ENCODE data around the gene CELSR3.
A peak's percentile ranks its signal among the peaks of the same experiment; 100 is the strongest.

CELSR3 gene

GRCh38 chr3:48631516-48632448, 30.9 kb downstream of the CELSR3 start:
- no peak for DNase-seq

GRCh38 chr3:48630833-48631232, 31.9 kb downstream of the CELSR3 start:
- no peak for DNase-seq

GRCh38 chr3:48630407-48630806, 32.3 kb downstream of the CELSR3 start:
- DNase-seq, result no peak

- DNase-seq, result no peak
These were observed 32.8 kb downstream of the CELSR3 start for GRCh38 chr3:48629894-48630293.

- DNase-seq, result no peak
These were observed 34.2 kb downstream of the CELSR3 start for GRCh38 chr3:48628277-48629017.

- DNase-seq, result no peak
These were observed 37.1 kb downstream of the CELSR3 start for GRCh38 chr3:48625600-48625999.

GRCh38 chr3:48624767-48625166, 37.9 kb downstream of the CELSR3 start:
- DNase-seq, result no peak

- no peak for DNase-seq
These were observed 38.7 kb downstream of the CELSR3 start for GRCh38 chr3:48623851-48624547.

- no peak for DNase-seq
These were observed 41.2 kb downstream of the CELSR3 start, which contains the start of gene TMEM89 for GRCh38 chr3:48621461-48621869. Gene TMEM89 (minus strand): TSS chr3:48621769. CDS start chr3:48621756, 13 bp downstream.

- DNase-seq, result no peak
These were observed 42.9 kb downstream of the CELSR3 start for GRCh38 chr3:48619541-48620524.

- DNase-seq, result no peak
These were observed 45.1 kb downstream of the CELSR3 start for GRCh38 chr3:48617559-48617958.

- DNase-seq, result peak; percentile 79
These were observed 48.6 kb downstream of the CELSR3 start for GRCh38 chr3:48614044-48614443.

GRCh38 chr3:48612309-48612708, 50.4 kb downstream of the CELSR3 start:
- no peak for DNase-seq

GRCh38 chr3:48609088-48610005, 53.3 kb downstream of the CELSR3 start, which contains the start of gene UQCRC1:
Gene UQCRC1 (minus strand): TSS chr3:48609646. CDS start chr3:48609620, 26 bp downstream.
- DNase-seq, result peak; percentile 91

- no peak for DNase-seq
These were observed 55.2 kb downstream of the CELSR3 start for GRCh38 chr3:48607519-48607918.

- DNase-seq, result no peak
These were observed 61.1 kb downstream of the CELSR3 start for GRCh38 chr3:48601622-48601994.

- no peak for DNase-seq
These were observed 61.7 kb downstream of the CELSR3 start for GRCh38 chr3:48600711-48601621.

GRCh38 chr3:48599509-48600285, 63.0 kb downstream of the CELSR3 start:
- no peak for DNase-seq

GRCh38 chr3:48599077-48599501, 63.6 kb downstream of the CELSR3 start:
- DNase-seq, result no peak
